ENCODE data around the gene HNRNPL. TPM values are rescaled to one million over a fixed set of nuclear protein-coding genes. Genes with fewer than 3 reads are reported as not detected.
"Not testable (repeated sequence)": the region's sequence is repeated elsewhere in the genome, so short reads cannot be mapped to it uniquely, and the experiment has no call there.

The HNRNPL gene
- total RNA-seq, 2 experiments from 2014 or later = 509 to 553 TPM

DNA sequence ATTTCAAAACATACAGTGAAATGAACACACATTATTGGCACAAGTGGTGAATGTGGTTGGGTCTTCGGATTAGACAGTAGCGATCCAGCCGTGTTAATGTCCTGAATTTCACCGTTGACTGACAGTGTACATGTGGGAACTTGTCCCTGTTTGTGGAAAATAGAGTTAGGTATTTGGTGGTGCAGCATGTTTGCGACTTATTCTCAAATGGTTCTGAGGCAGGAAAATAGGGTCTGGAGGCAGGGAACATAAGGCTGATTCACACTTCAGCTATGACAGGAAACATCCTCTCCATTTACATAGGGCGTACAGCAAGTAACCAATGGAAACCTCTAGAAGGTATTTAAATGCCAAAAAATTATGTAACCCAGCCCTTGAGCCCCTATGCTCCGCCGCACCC is 56.6 kb downstream of the HNRNPL start:
- ChIA-PET CTCF (interaction anchor here (0.6 to 1.4 kb wide), 4 partner anchors 18 to 146 kb away, joined by 3 to 8 read pairs (median 3); partner anchors contain the start of gene ACTN4), POLR2A (no interaction called here)
- DNase-seq (no peak), ATAC-seq (no peak)
- no peak overlapping the region for H3K27ac Mint-ChIP-seq
- no peak overlapping the region for H3K4me3 Mint-ChIP-seq
- peaks cover 8% of the 10 kb centered on the region for H3K4me1 Mint-ChIP-seq (ENCODE audit: low read depth)
- peaks cover 14% of the 10 kb centered on the region for H3K27me3 Mint-ChIP-seq (ENCODE audit: low read depth)
- no peaks in the 10 kb centered on the region for H3K9me3 Mint-ChIP-seq (ENCODE audit: insufficient read depth)
- H3K36me3 Mint-ChIP-seq (ENCODE audit: low read depth) = no peaks in the 10 kb centered on the region

DNA sequence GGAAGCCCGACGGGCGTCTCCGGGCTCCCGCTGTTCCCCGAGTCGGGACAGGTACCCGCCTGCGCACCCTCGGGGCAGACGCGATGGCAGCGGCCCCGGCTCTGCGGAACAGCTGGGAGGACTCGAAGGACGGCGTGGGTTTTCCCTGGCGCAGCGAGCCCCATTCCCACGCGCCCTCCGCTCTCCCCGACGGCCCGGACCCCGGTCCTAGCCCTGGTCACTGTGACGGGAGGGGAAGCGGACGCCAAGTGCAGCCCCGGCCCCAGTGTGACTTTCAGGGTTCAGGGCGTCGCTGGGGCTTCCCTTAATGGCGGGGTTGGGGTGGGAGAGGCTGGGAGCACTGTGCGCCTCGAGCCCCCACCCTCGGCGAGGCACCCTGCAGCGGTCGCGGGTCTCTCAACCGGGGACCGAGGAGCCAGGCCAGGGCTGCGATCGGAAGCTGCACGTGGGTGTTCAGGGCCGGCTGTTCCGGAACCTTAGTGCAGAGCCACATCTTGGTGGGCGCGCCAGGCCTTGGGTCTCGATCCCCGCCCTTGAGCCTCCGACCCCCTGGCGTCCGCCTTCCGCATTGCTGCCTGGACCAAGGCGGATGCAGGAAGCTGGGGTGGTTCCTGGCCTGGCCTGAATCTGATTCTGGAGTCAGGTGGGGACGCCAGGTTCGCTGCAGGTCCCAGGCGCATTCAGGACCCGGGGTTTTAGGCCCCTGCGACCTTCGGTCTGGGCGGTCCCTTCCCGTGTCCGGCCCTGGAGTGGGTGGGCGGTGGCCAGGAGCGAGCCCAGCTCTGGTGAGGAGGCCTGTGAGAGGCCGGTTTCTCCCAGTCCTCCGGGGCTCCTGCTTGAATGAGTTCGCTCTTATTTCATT is 57.3 kb downstream of the HNRNPL start:
- Mint-ChIP-seq H3K9me3 (ENCODE audit: insufficient read depth) (no peaks in the 10 kb centered on the region), H3K27me3 (ENCODE audit: low read depth) (peaks cover 14% of the 10 kb centered on the region), H3K4me1 (ENCODE audit: low read depth) (peaks cover 8% of the 10 kb centered on the region), H3K36me3 (ENCODE audit: low read depth) (no peaks in the 10 kb centered on the region), H3K4me3 (no peak overlapping the region), H3K27ac (no peak overlapping the region)
- DNase-seq (peak; percentile 40), ATAC-seq (peak; percentile 27)
- ChIA-PET CTCF (interaction anchor here (0.6 to 1.4 kb wide), 4 partner anchors 18 to 145 kb away, joined by 3 to 8 read pairs (median 3); partner anchors contain the start of gene ACTN4), POLR2A (no interaction called here)

DNA sequence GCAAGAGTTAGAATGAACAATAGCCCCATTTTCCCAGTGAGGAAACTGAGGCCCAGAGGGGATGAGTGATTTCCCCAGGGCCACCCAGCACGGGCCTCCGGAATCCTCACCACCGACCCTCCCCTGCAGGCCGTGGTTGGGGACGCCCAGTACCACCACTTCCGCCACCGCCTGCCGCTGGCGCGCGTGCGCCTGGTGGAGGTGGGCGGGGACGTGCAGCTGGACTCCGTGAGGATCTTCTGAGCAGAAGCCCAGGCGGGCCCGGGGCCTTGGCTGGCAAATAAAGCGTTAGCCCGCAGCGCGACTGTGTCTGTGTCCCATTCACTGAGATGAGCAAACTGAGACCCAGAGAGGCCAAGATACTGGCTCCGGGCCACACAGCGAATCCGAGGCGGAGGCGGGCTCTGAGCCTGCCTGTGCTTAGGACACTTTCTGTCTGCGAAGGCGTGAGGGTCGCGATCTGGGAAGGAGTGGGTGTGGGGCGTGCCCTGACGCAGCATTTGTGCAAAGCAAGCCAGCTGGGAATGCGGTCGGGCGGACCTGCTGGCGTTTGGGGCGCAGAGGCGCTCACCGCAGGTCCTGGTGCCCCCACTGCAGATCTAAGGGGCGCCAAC is 58.2 kb downstream of the HNRNPL start:
- H3K36me3 Mint-ChIP-seq (ENCODE audit: low read depth); CTCF ChIA-PET; POLR2A ChIA-PET; H3K4me3 Mint-ChIP-seq; H3K9me3 Mint-ChIP-seq (ENCODE audit: insufficient read depth); DNase-seq; H3K4me1 Mint-ChIP-seq (ENCODE audit: low read depth); H3K27ac Mint-ChIP-seq: not testable (repeated sequence)
- peaks cover 14% of the 10 kb centered on the region for H3K27me3 Mint-ChIP-seq (ENCODE audit: low read depth)
- ATAC-seq = peak; percentile 90

DNA sequence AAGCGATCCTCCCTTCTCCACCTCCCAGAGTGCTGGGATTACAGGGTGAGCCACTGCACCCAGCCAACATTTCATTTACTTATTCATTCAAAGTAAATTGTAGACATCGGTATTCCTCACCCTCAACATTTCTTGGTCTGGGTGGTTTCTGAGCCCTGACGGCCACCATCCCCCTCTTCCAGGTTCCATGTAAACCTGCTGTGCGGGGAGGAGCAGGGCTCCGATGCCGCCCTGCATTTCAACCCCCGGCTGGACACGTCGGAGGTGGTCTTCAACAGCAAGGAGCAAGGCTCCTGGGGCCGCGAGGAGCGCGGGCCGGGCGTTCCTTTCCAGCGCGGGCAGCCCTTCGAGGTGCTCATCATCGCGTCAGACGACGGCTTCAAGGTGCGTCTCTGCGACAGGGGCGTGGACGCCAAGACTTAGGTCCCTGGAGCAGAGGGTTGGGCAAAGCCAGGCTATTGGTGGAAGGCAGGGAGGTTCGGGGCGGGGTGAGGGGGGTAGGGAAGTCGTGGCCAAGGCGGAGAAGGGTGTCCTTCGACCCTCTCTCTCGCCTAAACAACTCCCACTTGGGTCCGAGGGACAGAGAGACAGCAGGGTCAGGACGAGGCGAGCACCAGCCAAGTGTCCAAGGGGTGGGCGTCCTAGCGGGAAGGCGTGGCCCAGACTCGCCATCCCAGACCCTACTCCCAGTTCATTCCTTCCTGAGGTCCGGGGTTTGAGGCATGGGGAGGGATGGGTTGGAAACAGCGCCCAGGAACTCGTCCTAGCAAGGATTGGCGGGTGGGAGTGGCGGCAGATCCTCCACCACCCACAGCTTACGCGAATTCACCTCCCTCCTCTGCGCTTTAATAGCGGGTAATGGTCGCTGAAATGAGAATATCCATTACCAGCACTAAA is 59.0 kb downstream of the HNRNPL start:
- CTCF ChIA-PET; ATAC-seq; H3K9me3 Mint-ChIP-seq (ENCODE audit: insufficient read depth); H3K27ac Mint-ChIP-seq; H3K4me1 Mint-ChIP-seq (ENCODE audit: low read depth); DNase-seq; H3K36me3 Mint-ChIP-seq (ENCODE audit: low read depth); POLR2A ChIA-PET; H3K4me3 Mint-ChIP-seq: not testable (repeated sequence)
- peaks cover 14% of the 10 kb centered on the region for H3K27me3 Mint-ChIP-seq (ENCODE audit: low read depth)

DNA sequence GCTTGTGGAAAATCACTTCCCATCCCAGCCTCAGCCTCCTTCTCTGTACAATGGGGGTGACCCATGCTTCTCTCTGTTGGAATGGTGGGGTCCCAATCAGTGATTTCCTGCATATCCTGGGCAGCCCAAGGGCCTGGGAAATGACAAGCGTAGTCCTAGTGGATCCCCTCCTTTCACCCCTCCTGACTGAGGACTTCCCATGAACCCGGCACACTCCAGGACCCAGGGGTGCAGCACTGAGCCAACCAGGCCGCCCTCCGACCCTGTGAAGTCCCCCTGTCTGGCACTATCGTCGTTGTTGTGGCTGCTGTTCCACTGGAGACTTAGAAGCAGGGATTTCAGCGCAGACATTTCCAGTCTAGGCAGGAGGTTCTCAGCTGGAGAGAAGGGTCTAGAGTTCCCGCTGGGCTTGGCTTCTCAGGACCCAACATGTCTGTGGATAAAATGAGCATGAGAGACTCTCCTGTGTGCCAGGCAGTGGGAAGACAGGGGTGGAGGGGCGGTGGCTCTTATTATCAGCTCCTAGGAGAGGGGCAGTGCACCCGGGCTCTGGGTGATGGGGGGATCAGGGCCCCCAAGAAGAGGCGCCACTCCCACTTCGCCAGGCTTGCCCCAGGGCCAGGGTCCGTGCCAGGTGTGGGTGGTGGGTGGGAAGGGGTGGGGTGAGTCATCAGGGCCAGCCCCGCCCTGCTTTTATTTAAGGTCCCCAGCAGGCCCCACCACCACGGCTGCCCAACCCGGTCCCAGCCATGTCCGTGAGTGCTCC is 61.1 kb downstream of the HNRNPL start, which contains the start of gene LGALS7B:
TSS of gene LGALS7B (plus strand) at position 723 of the 766 bp plus-strand sequence. CDS start at position 750, 27 bp downstream.
- peaks cover 3% of the 10 kb centered on the region for H3K27me3 Mint-ChIP-seq (ENCODE audit: low read depth)
- H3K27ac Mint-ChIP-seq = peak within 1 kb of the TSS; percentile 43
- ChIA-PET POLR2A (no interaction called here), CTCF (no interaction called here)
- DNase-seq = no peak
- no peaks in the 10 kb centered on the region for H3K9me3 Mint-ChIP-seq (ENCODE audit: insufficient read depth)
- no peaks in the 10 kb centered on the region for H3K36me3 Mint-ChIP-seq (ENCODE audit: low read depth)
- no peak for ATAC-seq
- no peak within 1 kb of the TSS for H3K4me3 Mint-ChIP-seq
- H3K4me1 Mint-ChIP-seq (ENCODE audit: low read depth) = peaks cover 8% of the 10 kb centered on the region

DNA sequence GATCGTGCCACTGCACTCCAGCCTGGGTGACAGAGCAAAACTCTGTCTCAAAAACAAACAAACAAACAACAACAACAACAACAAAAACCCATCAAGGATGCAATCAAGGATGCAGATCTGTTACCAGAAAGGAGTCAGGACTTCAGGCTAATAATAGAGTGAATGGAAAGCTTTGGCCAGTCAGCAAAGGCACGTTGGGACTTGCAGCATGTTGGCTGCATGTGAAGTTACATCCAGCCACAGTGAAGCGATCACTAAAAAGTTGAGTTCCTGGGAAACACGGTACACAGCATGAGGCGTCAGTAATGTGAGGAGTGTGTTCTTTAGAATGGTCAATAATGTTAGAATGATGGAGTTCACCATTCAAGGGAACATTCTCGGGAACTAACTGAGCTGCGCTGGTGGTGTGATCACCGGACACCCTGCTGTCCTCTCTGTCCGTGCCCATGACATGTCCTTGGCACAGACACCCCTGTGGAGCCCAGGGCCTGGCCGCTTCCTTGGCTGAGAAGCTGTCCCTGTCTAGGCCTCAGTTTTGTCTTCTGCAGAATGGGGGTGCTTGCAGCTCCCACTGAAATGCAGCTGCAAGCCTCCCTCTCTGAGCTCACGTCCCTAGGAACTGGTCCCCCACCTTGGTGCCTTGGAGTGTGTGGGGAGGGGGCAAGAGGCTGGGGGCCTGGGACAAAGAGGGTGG is 63.1 kb downstream of the HNRNPL start:
- no peak for ATAC-seq
- H3K27ac Mint-ChIP-seq = no peak overlapping the region

More for the DNA sequence above, 63.1 kb downstream of the HNRNPL start:
- H3K4me1 Mint-ChIP-seq (ENCODE audit: low read depth) = no peaks in the 10 kb centered on the region
- POLR2A ChIA-PET = interaction anchor here (1.9 kb wide), 1 partner anchor 17 kb away, joined by 6 read pairs; no protein-coding TSS in a partner anchor
- no peaks in the 10 kb centered on the region for H3K36me3 Mint-ChIP-seq (ENCODE audit: low read depth)
- CTCF ChIA-PET = interaction anchor here (2.0 kb wide), 1 partner anchor 17 kb away, joined by 12 read pairs; no protein-coding TSS in a partner anchor
- no peaks in the 10 kb centered on the region for H3K9me3 Mint-ChIP-seq (ENCODE audit: insufficient read depth)
- peaks cover under 1% of the 10 kb centered on the region for H3K27me3 Mint-ChIP-seq (ENCODE audit: low read depth)
- DNase-seq = no peak
- no peak overlapping the region for H3K4me3 Mint-ChIP-seq

Other genes with a start within 250 kb of the HNRNPL start
- 100 to 1,000 TPM; 259 to 269 TPM for gene MAP4K1, start 232.0 kb downstream of the HNRNPL start, total RNA-seq
- 100 to 1,000 TPM; 325 to 352 TPM for gene EIF3K, start 230.8 kb downstream of the HNRNPL start, total RNA-seq
- 100 to 1,000 TPM; 357 to 373 TPM for gene ACTN4, start 202.3 kb downstream of the HNRNPL start, total RNA-seq
- gene CAPN12, start 105.5 kb downstream of the HNRNPL start, total RNA-seq = 10 to 100 TPM; 12.2 to 16.2 TPM
- not detected for gene LGALS7, start 76.5 kb downstream of the HNRNPL start, total RNA-seq
- gene LGALS7B, start 60.8 kb downstream of the HNRNPL start, total RNA-seq = not detected
- gene LGALS4, start 37.0 kb downstream of the HNRNPL start, total RNA-seq = 1 to 10 TPM; 1.6 to 1.8 TPM
- gene ECH1, start 18.2 kb downstream of the HNRNPL start, total RNA-seq = 100 to 1,000 TPM; 170 to 175 TPM
- gene RINL, start 28.3 kb upstream of the HNRNPL start, total RNA-seq = 10 to 100 TPM; 58.9 to 63.5 TPM
- gene SIRT2, start 49.6 kb upstream of the HNRNPL start, total RNA-seq = 10 to 100 TPM; 36.4 to 40.3 TPM
- gene NFKBIB, start 50.0 kb upstream of the HNRNPL start, total RNA-seq = 10 to 100 TPM; 31.9 to 36.6 TPM
- 1 to 10 TPM in 1 of 2 experiments, under 1 TPM in 1; 0.79 to 1.1 TPM for gene CCER2, start 62.2 kb upstream of the HNRNPL start, total RNA-seq
- gene SARS2, start 80.8 kb upstream of the HNRNPL start, total RNA-seq = 10 to 100 TPM; 36.2 to 36.6 TPM
- 10 to 100 TPM; 60.2 to 61.7 TPM for gene MRPS12, start 81.0 kb upstream of the HNRNPL start, total RNA-seq
- not detected for gene FBXO17, start 125.8 kb upstream of the HNRNPL start, total RNA-seq
- gene FBXO27, start 182.6 kb upstream of the HNRNPL start, total RNA-seq = not detected
- gene ACP7, start 234.4 kb upstream of the HNRNPL start, total RNA-seq = not detected